Ovary (tissue), 3 donors: ENCODE measurements around the gene MRPS14.

ENCODE experiments used
- EP300 ChIP-seq: sonication (generic); formaldehyde crosslinking; IDR thresholded peaks from one replicate; pipeline ENCODE4 v1.6.1; 2017; ENCODE audit warnings: antibody characterized with exemption
- POLR2A ChIP-seq: fragments of 450-650 bp; IDR thresholded peaks from one replicate; pipeline ENCODE4 v1.6.1; 2017; ENCODE audit warnings: antibody characterized with exemption, mild to moderate bottlenecking, moderate library complexity
- TF ChIP-seq, protein P1 (sequence below), 3 donors: fragments of 450-650 bp in 2 of 3; fragments of 200-600 bp in 1 of 3; IDR thresholded peaks; one replicate each; pipeline versions ENCODE4 v1.5.1 to v1.8.0; 2016 to 2022; ENCODE audit warnings: antibody characterized with exemption in 3 of 3, mild to moderate bottlenecking in 1 of 3
- donor health status: DM: no; HTN: no; CAD: no.

- TF ChIP-seq, protein P1, sequence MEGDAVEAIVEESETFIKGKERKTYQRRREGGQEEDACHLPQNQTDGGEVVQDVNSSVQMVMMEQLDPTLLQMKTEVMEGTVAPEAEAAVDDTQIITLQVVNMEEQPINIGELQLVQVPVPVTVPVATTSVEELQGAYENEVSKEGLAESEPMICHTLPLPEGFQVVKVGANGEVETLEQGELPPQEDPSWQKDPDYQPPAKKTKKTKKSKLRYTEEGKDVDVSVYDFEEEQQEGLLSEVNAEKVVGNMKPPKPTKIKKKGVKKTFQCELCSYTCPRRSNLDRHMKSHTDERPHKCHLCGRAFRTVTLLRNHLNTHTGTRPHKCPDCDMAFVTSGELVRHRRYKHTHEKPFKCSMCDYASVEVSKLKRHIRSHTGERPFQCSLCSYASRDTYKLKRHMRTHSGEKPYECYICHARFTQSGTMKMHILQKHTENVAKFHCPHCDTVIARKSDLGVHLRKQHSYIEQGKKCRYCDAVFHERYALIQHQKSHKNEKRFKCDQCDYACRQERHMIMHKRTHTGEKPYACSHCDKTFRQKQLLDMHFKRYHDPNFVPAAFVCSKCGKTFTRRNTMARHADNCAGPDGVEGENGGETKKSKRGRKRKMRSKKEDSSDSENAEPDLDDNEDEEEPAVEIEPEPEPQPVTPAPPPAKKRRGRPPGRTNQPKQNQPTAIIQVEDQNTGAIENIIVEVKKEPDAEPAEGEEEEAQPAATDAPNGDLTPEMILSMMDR (IDR thresholded peaks at IDR 0.05), result no peak
- no peak for TF ChIP-seq POLR2A
- TF ChIP-seq EP300, result no peak
These were observed 26.2 kb downstream of the MRPS14 start for GRCh38 chr1:174997041-174997440.
